DOHH2 (cell line): ENCODE measurements around the gene SLFNL1.

ENCODE experiments used
- H3F3A ChIP-seq: fragments of 200-600 bp; sonication (generic), shearing (Covaris generic); 2 replicates; pipeline ENCODE4 v1.6.0; 2016; ENCODE audit warnings: antibody characterized with exemption, mild to moderate bottlenecking; ENCODE audit not compliant: control insufficient read depth, insufficient read depth
- H3K27ac ChIP-seq: fragments of 200-600 bp; sonication (generic); 2 replicates; pipeline ENCODE4 v1.5.1; 2014; ENCODE audit warnings: low read depth, mild to moderate bottlenecking, low read length, moderate library complexity
- H3K27me3 ChIP-seq: fragments of 200-600 bp; sonication (generic); 2 replicates; pipeline ENCODE4 v1.6.1; 2014; ENCODE audit warnings: mild to moderate bottlenecking, low read length, mixed read lengths; ENCODE audit not compliant: control insufficient read depth
- H3K36me3 ChIP-seq: fragments of 200-600 bp; sonication (generic); 2 replicates; pipeline ENCODE4 v1.6.1; 2014; ENCODE audit warnings: mild to moderate bottlenecking, low read length, moderate library complexity, mixed read lengths; ENCODE audit not compliant: control insufficient read depth
- H3K4me1 ChIP-seq: fragments of 200-600 bp; sonication (generic); 2 replicates; pipeline ENCODE4 v1.6.1; 2014; ENCODE audit warnings: mild to moderate bottlenecking, low read length, mixed read lengths; ENCODE audit not compliant: control insufficient read depth
- H3K4me2 ChIP-seq: fragments of 200-600 bp; sonication (generic); 2 replicates; pipeline ENCODE4 v1.6.0; 2014; ENCODE audit warnings: mild to moderate bottlenecking, low read length, moderate library complexity
- H3K4me3 ChIP-seq: fragments of 200-600 bp; sonication (generic); 2 replicates; pipeline ENCODE4 v1.5.1; 2014; ENCODE audit warnings: mild to moderate bottlenecking, low read length, mixed read lengths
- H3K79me2 ChIP-seq: fragments of 200-600 bp; sonication (generic); 2 replicates; pipeline ENCODE4 v1.6.1; 2014; ENCODE audit warnings: mild to moderate bottlenecking, low read length, mixed read lengths; ENCODE audit not compliant: control insufficient read depth
- H3K9me2 ChIP-seq: fragments of 200-600 bp; sonication (generic); replicated peaks from 2 replicates; pipeline ENCODE4 v1.6.1; 2014; ENCODE audit warnings: mild to moderate bottlenecking, low read length, mixed read lengths; ENCODE audit not compliant: control insufficient read depth
- H3K9me3 ChIP-seq: fragments of 200-600 bp; sonication (generic); 2 replicates; pipeline ENCODE4 v1.6.1; 2014; ENCODE audit warnings: antibody characterized with exemption, low read length, mixed read lengths; ENCODE audit not compliant: control insufficient read depth, insufficient read depth
- H4K20me1 ChIP-seq: fragments of 200-600 bp; sonication (generic); 2 replicates; pipeline ENCODE4 v1.6.0; 2014; ENCODE audit warnings: low read depth, mild to moderate bottlenecking, antibody characterized with exemption, low read length, moderate library complexity; ENCODE audit not compliant: control insufficient read depth, insufficient read depth
- CTCF ChIP-seq: fragments of 200-600 bp; sonication (generic); IDR thresholded peaks from one replicate; pipeline ENCODE4 v1.5.1; 2014; ENCODE audit warnings: antibody characterized with exemption, mild to moderate bottlenecking, low read depth, low read length; ENCODE audit not compliant: poor library complexity, severe bottlenecking
- EZH2phosphoT487 ChIP-seq: fragments of 200-600 bp; sonication (generic); IDR thresholded peaks from 2 replicates; pipeline ENCODE4 v1.6.1; 2017; ENCODE audit warnings: borderline replicate concordance, mild to moderate bottlenecking, antibody characterized with exemption, low read length, moderate library complexity, mixed read lengths

The SLFNL1 gene

GRCh38 chr1:41018018-41018410, 3.5 kb downstream of the SLFNL1 start:
- H3K36me3 ChIP-seq: peaks cover 55% of the 10 kb centered on the region
- TF ChIP-seq CTCF (no peak), EZH2phosphoT487 (no peak)
- H3K27ac ChIP-seq: no peak overlapping the region
- no peaks in the 10 kb centered on the region for H3K9me2 ChIP-seq
- H3K4me1 ChIP-seq: no peaks in the 10 kb centered on the region
- no peak overlapping the region for H3K4me2 ChIP-seq
- H3K79me2 ChIP-seq: no peaks in the 10 kb centered on the region
- no peaks in the 10 kb centered on the region for H3K9me3 ChIP-seq
- H3K27me3 ChIP-seq: no peaks in the 10 kb centered on the region
- H3K4me3 ChIP-seq: no peak overlapping the region
- peaks cover 11% of the 10 kb centered on the region for H3F3A ChIP-seq
- H4K20me1 ChIP-seq: peaks cover 12% of the 10 kb centered on the region; the same call in 1 of the 2 replicates

DNA sequence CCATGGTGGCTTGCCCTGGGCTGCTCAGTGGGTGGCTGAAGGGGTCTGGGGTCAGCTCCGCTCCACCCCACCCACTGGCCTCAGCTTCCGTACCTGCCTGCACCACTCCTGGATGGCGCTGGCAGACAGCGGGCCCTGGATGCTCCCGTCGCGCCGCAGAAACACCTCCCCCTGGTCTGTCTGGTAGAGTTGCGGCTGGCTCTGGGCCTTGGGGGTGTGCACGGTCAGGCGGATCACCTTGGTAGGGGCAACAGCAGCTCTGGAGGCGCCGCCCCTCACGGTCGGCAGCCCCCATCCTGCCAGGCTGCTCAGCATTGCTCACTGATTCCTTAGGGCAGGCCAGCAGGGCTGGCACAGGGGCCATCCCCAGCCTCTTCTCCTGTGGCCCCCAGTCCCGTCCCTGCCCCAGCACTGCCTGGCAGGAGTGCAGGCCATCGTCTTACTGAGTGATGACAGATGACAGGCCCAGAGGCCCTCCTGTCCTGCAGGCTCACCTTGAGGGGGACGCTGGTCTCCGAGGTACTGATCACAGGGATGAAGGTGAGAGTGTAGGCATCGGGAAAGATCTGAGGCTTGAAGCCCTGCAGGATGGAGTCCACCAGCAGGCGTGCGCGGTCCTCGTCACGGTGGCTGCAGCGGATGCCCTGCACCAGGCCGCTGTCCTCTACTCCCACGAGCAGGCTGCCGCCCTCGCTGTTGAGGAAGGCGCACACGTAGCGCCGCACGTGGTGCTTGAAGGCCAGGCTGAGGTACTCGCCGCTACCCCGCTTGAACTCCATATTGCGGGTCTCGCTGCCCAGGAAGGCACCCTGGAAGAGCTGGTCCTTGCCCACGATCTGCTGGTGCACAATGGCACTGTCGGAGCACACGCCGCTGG, 4.1 kb downstream of the SLFNL1 start:
- Histone ChIP-seq H3K4me2 (no peak overlapping the region), H3K27me3 (no peaks in the 10 kb centered on the region), H3K9me2 (no peaks in the 10 kb centered on the region), H3K4me1 (no peaks in the 10 kb centered on the region), H3K9me3 (no peaks in the 10 kb centered on the region), H3K27ac (no peak overlapping the region), H3F3A (peaks cover 11% of the 10 kb centered on the region), H3K36me3 (peaks cover 60% of the 10 kb centered on the region), H4K20me1 (peaks cover 12% of the 10 kb centered on the region; the same call in 1 of the 2 replicates), H3K4me3 (no peak overlapping the region), H3K79me2 (no peaks in the 10 kb centered on the region)
- TF ChIP-seq EZH2phosphoT487 (no peak), CTCF (no peak)

GRCh38 chr1:41015897-41016470, 5.5 kb downstream of the SLFNL1 start:
- Histone ChIP-seq H3K4me1 (no peaks in the 10 kb centered on the region), H3K4me2 (no peak overlapping the region), H3K36me3 (peaks cover 74% of the 10 kb centered on the region), H3K4me3 (no peak overlapping the region), H3K9me3 (no peaks in the 10 kb centered on the region), H3K9me2 (no peaks in the 10 kb centered on the region), H4K20me1 (peaks cover 12% of the 10 kb centered on the region; the same call in 1 of the 2 replicates), H3K27ac (no peak overlapping the region), H3K27me3 (no peaks in the 10 kb centered on the region), H3K79me2 (no peaks in the 10 kb centered on the region), H3F3A (0 out of 2 replicates have a peak, but pooled peaks cover 4% of the 10 kb centered on the region)
- no peak for TF ChIP-seq EZH2phosphoT487
- TF ChIP-seq CTCF: no peak
